SU-DHL-6 (cell line): ENCODE measurements around the gene CETP.

Source experiments
- EZH2phosphoT487 ChIP-seq: fragments of 200-600 bp; sonication (generic), shearing (Covaris generic); conservative IDR thresholded peaks from 2 replicates; pipeline ENCODE4 v1.6.1; 2018; ENCODE audit warnings: mild to moderate bottlenecking, antibody characterized with exemption, low read length, moderate library complexity, mixed read lengths
- TF ChIP-seq, protein P1 (sequence below): fragments of 200-600 bp; sonication (generic); IDR thresholded peaks from one replicate; pipeline ENCODE4 v1.5.1; 2017; ENCODE audit warnings: antibody characterized with exemption, mild to moderate bottlenecking, low read length, moderate library complexity; ENCODE audit not compliant: insufficient read depth, poor library complexity, severe bottlenecking

DNA sequence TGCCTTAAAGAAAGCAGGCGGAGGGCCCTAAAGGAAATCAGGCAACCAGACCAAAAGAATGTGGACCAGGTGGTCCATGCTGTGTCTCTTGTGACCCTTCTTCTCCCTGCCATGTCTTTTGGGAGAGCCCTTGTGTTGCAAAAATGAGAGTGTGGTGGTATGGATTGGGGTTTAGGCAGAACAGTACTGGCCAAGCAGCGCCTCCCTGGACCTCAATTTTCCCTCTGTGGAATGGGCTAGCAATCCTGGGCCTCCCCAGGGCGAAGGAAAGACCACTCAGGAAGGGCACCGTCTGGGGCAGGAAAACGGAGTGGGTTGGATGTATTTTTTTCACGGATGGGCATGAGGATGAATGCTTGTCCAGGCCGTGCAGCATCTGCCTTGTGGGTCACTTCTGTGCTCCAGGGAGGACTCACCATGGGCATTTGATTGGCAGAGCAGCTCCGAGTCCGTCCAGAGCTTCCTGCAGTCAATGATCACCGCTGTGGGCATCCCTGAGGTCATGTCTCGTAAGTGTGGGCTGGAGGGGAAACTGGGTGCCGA lies 20.1 kb downstream of the CETP start:
- TF ChIP-seq, protein P1, sequence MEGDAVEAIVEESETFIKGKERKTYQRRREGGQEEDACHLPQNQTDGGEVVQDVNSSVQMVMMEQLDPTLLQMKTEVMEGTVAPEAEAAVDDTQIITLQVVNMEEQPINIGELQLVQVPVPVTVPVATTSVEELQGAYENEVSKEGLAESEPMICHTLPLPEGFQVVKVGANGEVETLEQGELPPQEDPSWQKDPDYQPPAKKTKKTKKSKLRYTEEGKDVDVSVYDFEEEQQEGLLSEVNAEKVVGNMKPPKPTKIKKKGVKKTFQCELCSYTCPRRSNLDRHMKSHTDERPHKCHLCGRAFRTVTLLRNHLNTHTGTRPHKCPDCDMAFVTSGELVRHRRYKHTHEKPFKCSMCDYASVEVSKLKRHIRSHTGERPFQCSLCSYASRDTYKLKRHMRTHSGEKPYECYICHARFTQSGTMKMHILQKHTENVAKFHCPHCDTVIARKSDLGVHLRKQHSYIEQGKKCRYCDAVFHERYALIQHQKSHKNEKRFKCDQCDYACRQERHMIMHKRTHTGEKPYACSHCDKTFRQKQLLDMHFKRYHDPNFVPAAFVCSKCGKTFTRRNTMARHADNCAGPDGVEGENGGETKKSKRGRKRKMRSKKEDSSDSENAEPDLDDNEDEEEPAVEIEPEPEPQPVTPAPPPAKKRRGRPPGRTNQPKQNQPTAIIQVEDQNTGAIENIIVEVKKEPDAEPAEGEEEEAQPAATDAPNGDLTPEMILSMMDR, result no peak
- TF ChIP-seq EZH2phosphoT487, result no peak
